K562 (cell line): ENCODE data around the gene AMZ1. TPM values are rescaled to one million over a fixed set of nuclear protein-coding genes. Genes with fewer than 3 reads are reported as not detected.

Source experiments
- ATAC-seq: fragments of 200-7000 bp; cut with Tn5 transposase; 3 replicates; pipeline ENCODE4 v1.9.1; 2020; ENCODE audit warnings: moderate library complexity
- BruUV-seq: library from RNA; stranded (reverse); fragments of 400-500 nt; replicated peaks from 2 replicates; lab custom pipeline; 2021; lab: Mats Ljungman, UMichigan
- CTCF ChIA-PET: fragments of 300-600 bp; formaldehyde crosslinking; extraction: SDS; loops from one replicate; lab custom pipeline; 2021; ENCODE audit warnings: low intra/inter-chr PET ratio; lab: Yijun Ruan, JAX
- POLR2A ChIA-PET: fragments of 300-600, 350-650 bp; sonication (Branson Sonifier 250); formaldehyde crosslinking; extraction: SDS; loops from one replicate; lab custom pipeline; 2021; ENCODE audit warnings: antibody characterized with exemption, inconsistent platforms; lab: Yijun Ruan, JAX
- DNase-seq, 4 experiments: peaks; one replicate each; pipeline versions ENCODE4 v3.0.0 to v3.0.0-alpha.2; 2011 to 2018; ENCODE audit warnings: low spot score in 3 of 4, mixed read lengths in 3 of 4; ENCODE audit errors: extremely low read depth in 1 of 4
- FAIRE-seq: peaks from 2 replicates; lab custom pipeline; 2011; peaks lifted over from hg19 to GRCh38; lab: Jason Lieb, UNC
- H2AFZ ChIP-seq: 2 replicates; pipeline ENCODE4 v1.6.0; 2011; ENCODE audit warnings: low read depth, low read length, control low read depth, inconsistent platforms
- H3K27ac ChIP-seq: fragments of 200-600 bp; 3 replicates; pipeline ENCODE4 v1.8.0; 2011; ENCODE audit warnings: low read depth, mild to moderate bottlenecking, control low read depth, inconsistent platforms, low read length, moderate library complexity, mixed read lengths; ENCODE audit errors: extremely low read depth
- H3K27me3 ChIP-seq, 2 experiments: fragments of 300-600 bp in 1 of 2; 2 replicates in 1 of 2; 3 replicates in 1 of 2; pipeline versions ENCODE4 v1.6.0 to v1.8.0; 2011; ENCODE audit warnings: inconsistent platforms in 2 of 2, low read length in 2 of 2, mild to moderate bottlenecking in 1 of 2, mixed read lengths in 1 of 2, moderate library complexity in 1 of 2; ENCODE audit not compliant: control insufficient read depth in 2 of 2, insufficient read depth in 2 of 2
- H3K36me3 ChIP-seq: fragments of 300-600 bp; 3 replicates; pipeline ENCODE4 v1.8.0; 2011; ENCODE audit warnings: mild to moderate bottlenecking, low read length, inconsistent platforms; ENCODE audit not compliant: control insufficient read depth, insufficient read depth
- H3K4me1 ChIP-seq, 2 experiments: fragments of 200-600 bp in 1 of 2; replicated peaks in 1 of 2; 2 replicates in 1 of 2; 3 replicates in 1 of 2; pipeline versions ENCODE4 v1.5.1 to v1.8.0; 2011; ENCODE audit warnings: inconsistent platforms in 2 of 2, low read length in 2 of 2, mild to moderate bottlenecking in 1 of 2, mixed read lengths in 1 of 2, moderate library complexity in 1 of 2; ENCODE audit not compliant: control insufficient read depth in 2 of 2, insufficient read depth in 2 of 2
- H3K4me2 ChIP-seq: 2 replicates; pipeline ENCODE4 v1.6.1; 2011; ENCODE audit warnings: low read length, control low read depth, inconsistent platforms, mixed read lengths; ENCODE audit not compliant: insufficient read depth
- H3K4me3 ChIP-seq: fragments of 200-600 bp; sonication (generic), shearing (Covaris generic); 2 replicates; pipeline ENCODE4 v1.5.1; 2016; ENCODE audit warnings: control low read depth, inconsistent platforms
- H3K79me2 ChIP-seq: fragments of 200-600 bp; 3 replicates; pipeline ENCODE4 v1.8.0; 2011; ENCODE audit warnings: low read length, inconsistent platforms; ENCODE audit not compliant: control insufficient read depth, insufficient read depth
- H3K9ac ChIP-seq, 2 experiments: 2 replicates each; pipeline versions ENCODE4 v1.6.0 to v1.6.1; 2011; ENCODE audit warnings: low read depth in 2 of 2, low read length in 2 of 2, control low read depth in 1 of 2, inconsistent platforms in 1 of 2, mild to moderate bottlenecking in 1 of 2, mixed read lengths in 1 of 2; ENCODE audit not compliant: insufficient read depth in 1 of 2
- H3K9me1 ChIP-seq: one replicate; pipeline ENCODE4 v1.6.0; 2011; ENCODE audit warnings: inconsistent platforms, mild to moderate bottlenecking, low read length, moderate library complexity; ENCODE audit not compliant: control insufficient read depth, insufficient read depth
- H3K9me3 ChIP-seq: replicated peaks from 2 replicates; pipeline ENCODE4 v1.5.1; 2011; ENCODE audit warnings: low read depth, low read length, inconsistent platforms; ENCODE audit not compliant: control insufficient read depth, insufficient read depth
- H4K20me1 ChIP-seq: replicated peaks from 2 replicates; pipeline ENCODE4 v1.6.1; 2011; ENCODE audit warnings: low read length, inconsistent platforms, mixed read lengths; ENCODE audit not compliant: control insufficient read depth, insufficient read depth
- ARID2 ChIP-seq: fragments of 450-650 bp; IDR thresholded peaks from 2 replicates; pipeline ENCODE4 v1.6.1; 2017; ENCODE audit warnings: antibody characterized with exemption, mild to moderate bottlenecking
- ATF7 ChIP-seq: fragments of 450-650 bp; IDR thresholded peaks from 2 replicates; pipeline ENCODE4 v1.7.1; 2014; ENCODE audit warnings: mild to moderate bottlenecking, moderate library complexity
- BHLHE40 ChIP-seq: IDR thresholded peaks from 2 replicates; pipeline ENCODE4 v1.6.1; 2011; ENCODE audit warnings: low read length, improper control_type of control experiment
- CBX3 ChIP-seq, 2 experiments: IDR thresholded peaks; 1 replicate in 1 of 2; 2 replicates in 1 of 2; pipeline ENCODE4 v1.6.1; 2012; ENCODE audit warnings: inconsistent platforms in 2 of 2, low read length in 2 of 2, borderline replicate concordance in 1 of 2, control low read depth in 1 of 2
- HMBOX1 ChIP-seq: sonication (generic); IDR thresholded peaks from 2 replicates; pipeline ENCODE4 v1.6.1; 2016
- L3MBTL2 ChIP-seq: fragments of 450-650 bp; IDR thresholded peaks from 2 replicates; pipeline ENCODE4 v1.6.1; 2016; ENCODE audit warnings: mild to moderate bottlenecking, moderate library complexity
- MYC ChIP-seq, 2 experiments: fragments of 250-450 bp in 1 of 2; sonication (Bioruptor Pico) in 1 of 2; IDR thresholded peaks; 2 replicates each; pipeline versions ENCODE4 v1.5.1 to v1.6.1; 2012 to 2021; ENCODE audit warnings: low read depth in 2 of 2, borderline replicate concordance in 1 of 2, improper control_type of control experiment in 1 of 2, low read length in 1 of 2, mild to moderate bottlenecking in 1 of 2, moderate library complexity in 1 of 2
- NFATC3 ChIP-seq: fragments of 450-650 bp; IDR thresholded peaks from 2 replicates; pipeline ENCODE4 v1.6.1; 2017; ENCODE audit warnings: mild to moderate bottlenecking
- RAD21 ChIP-seq, 2 experiments: fragments of 250-450 bp in 1 of 2; fragments of 450-650 bp in 1 of 2; sonication (Bioruptor Pico) in 1 of 2; formaldehyde crosslinking in 1 of 2; IDR thresholded peaks in 1 of 2; conservative IDR thresholded peaks in 1 of 2; 2 replicates each; pipeline versions ENCODE4 v1.4.0 to v1.8.0; 2020 to 2022; ENCODE audit warnings: mild to moderate bottlenecking in 2 of 2, moderate library complexity in 1 of 2
- RB1 ChIP-seq: fragments of 450-650 bp; IDR thresholded peaks from 2 replicates; pipeline ENCODE4 v1.6.1; 2017; ENCODE audit warnings: low read depth, mild to moderate bottlenecking
- RCOR1 ChIP-seq, 2 experiments: IDR thresholded peaks; 2 replicates each; pipeline ENCODE4 v1.6.1; 2012; ENCODE audit warnings: low read depth in 2 of 2, low read length in 2 of 2, borderline replicate concordance in 1 of 2, improper control_type of control experiment in 1 of 2
- SP1 ChIP-seq: sonication (generic); formaldehyde crosslinking; IDR thresholded peaks from 2 replicates; pipeline ENCODE4 v1.8.1; 2022; ENCODE audit warnings: mild to moderate bottlenecking, missing genetic modification reagents
- STAG1 ChIP-seq: sonication (generic); formaldehyde crosslinking; IDR thresholded peaks from 2 replicates; pipeline ENCODE4 v1.5.0; 2020; ENCODE audit warnings: missing genetic modification reagents, borderline replicate concordance
- WGBS: fragments of 100-300 bp; shearing (Covaris generic); methylation state at CpG from one replicate; pipeline ENCODE4 v1.1.6; 2016; ENCODE audit warnings: low coverage, mixed read lengths; ENCODE audit not compliant: insufficient coverage; ENCODE audit errors: missing lambda C conversion rate; 5-methylcytosine and 5-hydroxymethylcytosine counted together
- in situ Hi-C: fragments of 300-500 bp; cut with MboI; formaldehyde crosslinking; loops from 4 replicates; pipeline ENCODE4 v1.15.0; 2018; ENCODE audit warnings: inconsistent platforms, mixed read lengths
- intact Hi-C: fragments of 100-400 bp; cut with micrococcal nuclease; formaldehyde crosslinking; loops from 2 replicates; pipeline ENCODE4 v1.14.2; 2022
- polyA plus RNA-seq, 8 experiments: library from polyadenylated mRNA; depleted of rRNA in 4 of 8; stranded (reverse) in 5 of 8; unstranded in 3 of 8; fragments of >200 nt; fragmentation: Nextera tagmentation in 2 of 8; fragmentation: Illumina TruSeq in 1 of 8; extraction: Ambion mirVana in 2 of 8; extraction: Trizol in 1 of 8; gene quantifications; 2 replicates each; pipeline versions ENCODE4 v1.2.1 to v1.2.3, GENCODE V29; 2011 to 2014; ENCODE audit warnings: inconsistent platforms in 1 of 8, missing spikeins in 1 of 8
- total RNA-seq, 7 experiments: library from RNA; depleted of rRNA in 6 of 7; stranded (reverse); fragments of >200 nt in 6 of 7; fragmentation: Illumina TruSeq in 2 of 7; extraction: Trizol in 2 of 7; gene quantifications; 2 replicates each; pipeline versions ENCODE4 v1.2.1 to v1.2.3, GENCODE V29; 2011 to 2021; ENCODE audit warnings: low replicate concordance in 1 of 7
- TF ChIP-seq, protein P1 (sequence below): fragments of 250-450 bp; sonication (Bioruptor Pico); IDR thresholded peaks from 2 replicates; pipeline ENCODE4 v1.5.0; 2021
- TF ChIP-seq, protein P2 (sequence below), 3 experiments: fragments of 200-800 bp in 1 of 3; sonication (Bioruptor generic) in 1 of 3; sonication (generic) in 1 of 3; formaldehyde crosslinking in 1 of 3; IDR thresholded peaks; 2 replicates each; pipeline versions ENCODE4 v1.6.1 to v1.8.0; 2016 to 2022; ENCODE audit warnings: mild to moderate bottlenecking in 2 of 3, missing compliant biosample characterization in 2 of 3, missing genetic modification characterization in 2 of 3, missing genetic modification reagents in 1 of 3
- TF ChIP-seq, protein P3 (sequence below): fragments of 250-450 bp; sonication (Bioruptor Pico); IDR thresholded peaks from 2 replicates; pipeline ENCODE4 v1.9.0; 2021; ENCODE audit warnings: mild to moderate bottlenecking

AMZ1 gene
- total and polyA plus RNA-seq, 9 of the 15 experiments (the other 6 are each of a cell fraction or from before 2014, with no cell fraction given) = not detected

GRCh38 chr7:2670720-2671391 lies 17.1 kb upstream of the AMZ1 start:
- no peak overlapping the region for H3K4me2 ChIP-seq
- ChIA-PET CTCF (interaction anchor here (0.7 to 1.7 kb wide), 2 partner anchors 39 to 46 kb away, joined by 4 to 8 read pairs; no protein-coding TSS in a partner anchor), POLR2A (interaction anchor here (1.1 kb wide), 1 partner anchor 36 kb away, joined by 4 read pairs; no protein-coding TSS in a partner anchor)
- DNase-seq (peak; percentile 78 to 84 (median 81)), ATAC-seq (peak; percentile 99), FAIRE-seq (peak; percentile 67)
- no peak overlapping the region for H2AFZ ChIP-seq
- 11% methylated on average over 25 of the region's 25 CpGs for WGBS
- H3K27ac ChIP-seq = no peak overlapping the region
- in situ Hi-C loops (no loop called here), intact Hi-C loops (loop anchor here (1.0 kb wide), 1 partner anchor 38 kb away; no protein-coding TSS in a partner anchor)
- H4K20me1 ChIP-seq = peaks cover 3% of the 10 kb centered on the region
- no peaks in the 10 kb centered on the region for H3K9me1 ChIP-seq
- no peak overlapping the region for H3K4me3 ChIP-seq
- no peak overlapping the region for H3K9ac ChIP-seq
- H3K9me3 ChIP-seq = no peaks in the 10 kb centered on the region
- H3K27me3 ChIP-seq = peaks cover 10 to 33% of the 10 kb centered on the region in 2 experiments; a peak in 4 of 5 replicates
- peaks cover 0 to 15% of the 10 kb centered on the region in 2 experiments; a peak in 2 of 5 replicates for H3K4me1 ChIP-seq
- no peaks in the 10 kb centered on the region for H3K36me3 ChIP-seq
- no TSS peak for BruUV-seq
- no peaks in the 10 kb centered on the region for H3K79me2 ChIP-seq
- TF ChIP-seq ATF7 (0 out of 2 replicates have a peak, but pooled peaks have one; percentile 28), ARID2 (0 out of 2 replicates have a peak, but pooled peaks have one; percentile 44), RAD21 (CRISPR knock-in tag; conservative IDR thresholded peaks at IDR 0.05 in 1 of 2, IDR thresholded peaks at IDR 0.05 in 1 of 2) (peak; percentile 80 to 95), L3MBTL2 (no peak), NFATC3 (no peak), STAG1 (peak; percentile 76; the same call in 1 of the 2 replicates), SP1 (CRISPR knock-in tag) (peak; percentile 56; the same call in 1 of the 2 replicates), BHLHE40 (peak; percentile 31; the same call in 1 of the 2 replicates), CBX3 (IDR thresholded peaks at IDR 0.05; ENCODE audit: borderline replicate concordance in 1 of 2, low read length in 2 of 2) (0 out of 3 replicates have a peak, but pooled peaks of 1 of the 2 experiments have one; percentile 79), MYC (IDR thresholded peaks at IDR 0.05; ENCODE audit: low read depth, low read length) (peak; percentile 46; the same call in 1 of the 2 replicates), MYC (CRISPR knock-in tag; IDR thresholded peaks at IDR 0.05; ENCODE audit: borderline replicate concordance, low read depth) (no peak), RCOR1 (IDR thresholded peaks at IDR 0.05; ENCODE audit: borderline replicate concordance in 1 of 2, low read depth in 2 of 2, low read length in 2 of 2) (peak in 1 of 2 experiments; percentile 42; a peak in 1 of 4 replicates), RB1 (peak; percentile 99), HMBOX1 (no peak)
- TF ChIP-seq, protein P1, sequence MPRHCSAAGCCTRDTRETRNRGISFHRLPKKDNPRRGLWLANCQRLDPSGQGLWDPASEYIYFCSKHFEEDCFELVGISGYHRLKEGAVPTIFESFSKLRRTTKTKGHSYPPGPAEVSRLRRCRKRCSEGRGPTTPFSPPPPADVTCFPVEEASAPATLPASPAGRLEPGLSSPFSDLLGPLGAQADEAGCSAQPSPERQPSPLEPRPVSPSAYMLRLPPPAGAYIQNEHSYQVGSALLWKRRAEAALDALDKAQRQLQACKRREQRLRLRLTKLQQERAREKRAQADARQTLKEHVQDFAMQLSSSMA (CRISPR knock-in tag) = no peak
- TF ChIP-seq, protein P2, sequence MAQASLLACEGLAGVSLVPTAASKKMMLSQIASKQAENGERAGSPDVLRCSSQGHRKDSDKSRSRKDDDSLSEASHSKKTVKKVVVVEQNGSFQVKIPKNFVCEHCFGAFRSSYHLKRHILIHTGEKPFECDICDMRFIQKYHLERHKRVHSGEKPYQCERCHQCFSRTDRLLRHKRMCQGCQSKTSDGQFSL (CRISPR knock-in tag; IDR thresholded peaks at IDR 0.05) = 0 out of 2 replicates have a peak, but pooled peaks have one; percentile 31
- TF ChIP-seq, protein P2 (tag; IDR thresholded peaks at IDR 0.05) = no peak
- TF ChIP-seq, protein P3, sequence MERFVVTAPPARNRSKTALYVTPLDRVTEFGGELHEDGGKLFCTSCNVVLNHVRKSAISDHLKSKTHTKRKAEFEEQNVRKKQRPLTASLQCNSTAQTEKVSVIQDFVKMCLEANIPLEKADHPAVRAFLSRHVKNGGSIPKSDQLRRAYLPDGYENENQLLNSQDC (CRISPR knock-in tag) = no peak
